Keratinocyte (primary cell): Measurements from ENCODE around the gene ABI3. TPM values are rescaled to one million over a fixed set of nuclear protein-coding genes. Genes with fewer than 3 reads are reported as not detected.

Source experiments
- DNase-seq: peaks from one replicate; pipeline ENCODE4 v3.0.0-alpha.2; 2011; ENCODE audit warnings: low read depth, missing footprints, low spot score
- FAIRE-seq: peaks from 2 replicates; lab custom pipeline; 2011; peaks lifted over from hg19 to GRCh38; lab: Jason Lieb, UNC
- H2AFZ ChIP-seq: 2 replicates; pipeline ENCODE4 v1.6.0; 2012; ENCODE audit warnings: low read length, control low read depth, inconsistent platforms; ENCODE audit not compliant: control insufficient read depth
- H3K27ac ChIP-seq: 2 replicates; pipeline ENCODE4 v1.5.1; 2011; ENCODE audit warnings: low read length; ENCODE audit not compliant: control insufficient read depth, insufficient read depth
- H3K27me3 ChIP-seq: 3 replicates; pipeline ENCODE4 v1.6.0; 2011; ENCODE audit warnings: low read length; ENCODE audit not compliant: control insufficient read depth, insufficient read depth; ENCODE audit errors: extremely low read depth
- H3K36me3 ChIP-seq, 2 experiments: 2 replicates in 1 of 2; 3 replicates in 1 of 2; pipeline ENCODE4 v1.5.1; 2011; ENCODE audit warnings: low read length in 2 of 2, mild to moderate bottlenecking in 1 of 2; ENCODE audit not compliant: control insufficient read depth in 2 of 2, insufficient read depth in 2 of 2; ENCODE audit errors: extremely low read depth in 1 of 2
- H3K4me1 ChIP-seq: 3 replicates; pipeline ENCODE4 v1.5.1; 2011; ENCODE audit warnings: low read length; ENCODE audit not compliant: control insufficient read depth, insufficient read depth; ENCODE audit errors: extremely low read depth
- H3K4me2 ChIP-seq: 3 replicates; pipeline ENCODE4 v1.6.0; 2011; ENCODE audit warnings: low read depth, low read length; ENCODE audit not compliant: control insufficient read depth, insufficient read depth; ENCODE audit errors: extremely low read depth
- H3K4me3 ChIP-seq, 3 experiments: fragments of 200-600 bp in 1 of 3; sonication (generic) in 1 of 3; 2 replicates in 2 of 3; 3 replicates in 1 of 3; pipeline ENCODE4 v1.5.1; 2011 to 2016; ENCODE audit warnings: low read length in 3 of 3, mild to moderate bottlenecking in 3 of 3, control low read depth in 2 of 3, inconsistent platforms in 1 of 3, low read depth in 1 of 3, mixed read lengths in 1 of 3, mixed run types in 1 of 3, moderate library complexity in 1 of 3; ENCODE audit not compliant: control insufficient read depth in 2 of 3, insufficient read depth in 2 of 3; ENCODE audit errors: extremely low read depth in 1 of 3
- H3K79me2 ChIP-seq: 2 replicates; pipeline ENCODE4 v1.6.0; 2012; ENCODE audit warnings: low read length; ENCODE audit not compliant: control insufficient read depth, insufficient read depth
- H3K9ac ChIP-seq: 3 replicates; pipeline ENCODE4 v1.6.0; 2011; ENCODE audit warnings: low read length; ENCODE audit not compliant: control insufficient read depth, insufficient read depth; ENCODE audit errors: extremely low read depth
- H3K9me1 ChIP-seq: 3 replicates; pipeline ENCODE4 v1.6.0; 2011; ENCODE audit warnings: low read length; ENCODE audit not compliant: control insufficient read depth, insufficient read depth; ENCODE audit errors: extremely low read depth
- H3K9me3 ChIP-seq: 2 replicates; pipeline ENCODE4 v1.5.1; 2012; ENCODE audit warnings: low read depth, low read length; ENCODE audit not compliant: control insufficient read depth
- H4K20me1 ChIP-seq: 3 replicates; pipeline ENCODE4 v1.6.0; 2011; ENCODE audit warnings: low read length; ENCODE audit not compliant: control insufficient read depth, insufficient read depth; ENCODE audit errors: extremely low read depth
- CTCF ChIP-seq, 3 experiments: IDR thresholded peaks in 1 of 3; conservative IDR thresholded peaks in 1 of 3; optimal IDR thresholded peaks in 1 of 3; 2 replicates in 2 of 3; 3 replicates in 1 of 3; pipeline versions ENCODE3 to v1.5.1; 2011; ENCODE audit warnings: low read length in 3 of 3, mild to moderate bottlenecking in 3 of 3, moderate library complexity in 2 of 3, control low read depth in 1 of 3, inconsistent platforms in 1 of 3; ENCODE audit not compliant: insufficient read depth in 2 of 3; ENCODE audit errors: extremely low read depth in 1 of 3
- EZH2 ChIP-seq: IDR thresholded peaks from one replicate; pipeline ENCODE4 v1.6.1; 2012; ENCODE audit warnings: inconsistent platforms, mild to moderate bottlenecking, low read length, moderate library complexity
- dilution Hi-C: fragments of 300-500 bp; cut with MboI; formaldehyde crosslinking; loops from one replicate; pipeline ENCODE4 v1.7.0; 2020; ENCODE audit warnings: low sequenced_read_pairs; ENCODE audit not compliant: extremely low pct_ligation_motif_present
- polyA plus RNA-seq, 5 experiments: library from polyadenylated mRNA; depleted of rRNA in 3 of 5; stranded (reverse) in 3 of 5; stranded (forward) in 1 of 5; unstranded in 1 of 5; fragments of >200 nt; gene quantifications; 1 replicate in 1 of 5; 2 replicates in 3 of 5; 3 replicates in 1 of 5; pipeline versions ENCODE4 v1.2.1 to v1.2.3, GENCODE V29; 2011 to 2012; ENCODE audit warnings: missing spikeins in 2 of 5, low read depth in 1 of 5, low replicate concordance in 1 of 5

ABI3 gene
- polyA plus RNA-seq, 1 donor (not counting 4 experiments of a cell fraction or from before 2014, with no cell fraction given): not detected

- Histone ChIP-seq H3K4me2 (no peak overlapping the region), H3K36me3 (no peaks in the 10 kb centered on the region), H3K9me3 (no peaks in the 10 kb centered on the region), H3K79me2 (no peaks in the 10 kb centered on the region), H2AFZ (no peak overlapping the region), H3K27ac (no peak overlapping the region), H3K9me1 (no peaks in the 10 kb centered on the region), H3K4me3 (no peak overlapping the region), H3K9ac (no peak overlapping the region), H4K20me1 (no peaks in the 10 kb centered on the region), H3K4me1 (no peaks in the 10 kb centered on the region), H3K27me3 (peaks cover 14% of the 10 kb centered on the region)
- DNase-seq (no peak), FAIRE-seq (no peak)
- TF ChIP-seq EZH2 (no peak), CTCF (optimal IDR thresholded peaks at IDR 0.05 in 1 of 3, IDR thresholded peaks at IDR 0.05 in 1 of 3, conservative IDR thresholded peaks at IDR 0.05 in 1 of 3; ENCODE audit: extremely low read depth in 1 of 3, insufficient read depth in 2 of 3, low read length in 3 of 3) (no peak)
- dilution Hi-C loops: no loop called here
Observed at GRCh38 chr17:49214676-49215360, 4.3 kb downstream of the ABI3 start.

GRCh38 chr17:49216482-49216881 lies 6.0 kb downstream of the ABI3 start:
- no peaks in the 10 kb centered on the region for H3K9me1 ChIP-seq
- H2AFZ ChIP-seq: no peak overlapping the region
- DNase-seq (no peak), FAIRE-seq (no peak)
- no peaks in the 10 kb centered on the region for H3K9me3 ChIP-seq
- TF ChIP-seq EZH2 (no peak), CTCF (optimal IDR thresholded peaks at IDR 0.05 in 1 of 3, IDR thresholded peaks at IDR 0.05 in 1 of 3, conservative IDR thresholded peaks at IDR 0.05 in 1 of 3; ENCODE audit: extremely low read depth in 1 of 3, insufficient read depth in 2 of 3, low read length in 3 of 3) (no peak)
- H3K36me3 ChIP-seq: no peaks in the 10 kb centered on the region
- H3K9ac ChIP-seq: no peak overlapping the region
- H3K27me3 ChIP-seq: peaks cover 11% of the 10 kb centered on the region
- H3K4me2 ChIP-seq: no peak overlapping the region
- dilution Hi-C loops: no loop called here
- H4K20me1 ChIP-seq: no peaks in the 10 kb centered on the region
- no peaks in the 10 kb centered on the region for H3K79me2 ChIP-seq
- H3K27ac ChIP-seq: no peak overlapping the region
- no peak overlapping the region for H3K4me3 ChIP-seq
- no peaks in the 10 kb centered on the region for H3K4me1 ChIP-seq
